ENCODE measurements around the gene COX7A1. TPM values are rescaled to one million over a fixed set of nuclear protein-coding genes. Genes with fewer than 3 reads are reported as not detected.
"Not testable (repeated sequence)": the region's sequence is repeated elsewhere in the genome, so short reads cannot be mapped to it uniquely, and the experiment has no call there.

COX7A1 gene
- total RNA-seq, 1 experiment from 2014 or later = not detected

GRCh38 chr19:36173846-36174245 lies 21.6 kb upstream of the COX7A1 start:
- H3K4me3 ChIP-seq (ENCODE audit: low read depth, low read length, poor library complexity, severe bottlenecking); CTCF ChIA-PET; H3K9me3 ChIP-seq (ENCODE audit: low read depth, low read length, poor library complexity, severe bottlenecking); H3K27ac ChIP-seq (ENCODE audit: low read depth, low read length, poor library complexity, severe bottlenecking); H3K27me3 ChIP-seq (replicated peaks; ENCODE audit: insufficient read depth, low read depth, low read length, poor library complexity); POLR2A ChIA-PET (ENCODE audit: low non-redundant PET); DNase-seq (ENCODE audit: low spot score); H3K36me3 ChIP-seq (ENCODE audit: insufficient read depth, low read length, poor library complexity, severe bottlenecking); BruUV-seq (replicated peaks): not testable (repeated sequence)
- H3K4me1 ChIP-seq (ENCODE audit: insufficient read depth, low read length, poor library complexity, severe bottlenecking) = peaks cover 11% of the 10 kb centered on the region
- intact Hi-C loops (cut with micrococcal nuclease; ENCODE audit: unreplicated experiment) = loop anchor here (10.0 kb wide), 1 partner anchor 109 kb away; no protein-coding TSS in a partner anchor

GRCh38 chr19:36172852-36173251 lies 20.6 kb upstream of the COX7A1 start:
- no TSS peak for BruUV-seq (replicated peaks)
- no peaks in the 10 kb centered on the region for H3K36me3 ChIP-seq (ENCODE audit: insufficient read depth, low read length, poor library complexity, severe bottlenecking)
- peaks cover 13% of the 10 kb centered on the region for H3K4me1 ChIP-seq (ENCODE audit: insufficient read depth, low read length, poor library complexity, severe bottlenecking)
- DNase-seq (ENCODE audit: low spot score) = no peak
- H3K4me3 ChIP-seq (ENCODE audit: low read depth, low read length, poor library complexity, severe bottlenecking) = no peak overlapping the region
- no peaks in the 10 kb centered on the region for H3K27me3 ChIP-seq (replicated peaks; ENCODE audit: insufficient read depth, low read depth, low read length, poor library complexity)
- no peaks in the 10 kb centered on the region for H3K9me3 ChIP-seq (ENCODE audit: low read depth, low read length, poor library complexity, severe bottlenecking)
- ChIA-PET CTCF (no interaction called here), POLR2A (ENCODE audit: low non-redundant PET) (no interaction called here)
- intact Hi-C loops (cut with micrococcal nuclease; ENCODE audit: unreplicated experiment) = loop anchor here (10.0 kb wide), 1 partner anchor 108 kb away; no protein-coding TSS in a partner anchor
- TF ChIP-seq CTCF (conservative IDR thresholded peaks at IDR 0.05; ENCODE audit: low read depth, low read length) (no peak), EZH2 (IDR thresholded peaks at IDR 0.05; ENCODE audit: borderline replicate concordance, low read depth, low read length, poor library complexity, severe bottlenecking) (no peak)
- no peak overlapping the region for H3K27ac ChIP-seq (ENCODE audit: low read depth, low read length, poor library complexity, severe bottlenecking)

GRCh38 chr19:36169084-36169760 lies 17.0 kb upstream of the COX7A1 start:
- POLR2A ChIA-PET (ENCODE audit: low non-redundant PET) = no interaction called here
- no peaks in the 10 kb centered on the region for H3K27me3 ChIP-seq (replicated peaks; ENCODE audit: insufficient read depth, low read depth, low read length, poor library complexity)
- H3K9me3 ChIP-seq (ENCODE audit: low read depth, low read length, poor library complexity, severe bottlenecking) = no peaks in the 10 kb centered on the region
- DNase-seq (ENCODE audit: low spot score) = peak; percentile 91
- peak overlapping the region; percentile 68 for H3K27ac ChIP-seq (ENCODE audit: low read depth, low read length, poor library complexity, severe bottlenecking)
- H3K36me3 ChIP-seq (ENCODE audit: insufficient read depth, low read length, poor library complexity, severe bottlenecking) = no peaks in the 10 kb centered on the region
- no peak overlapping the region for H3K4me3 ChIP-seq (ENCODE audit: low read depth, low read length, poor library complexity, severe bottlenecking)
- no TSS peak for BruUV-seq (replicated peaks)
- peaks cover 13% of the 10 kb centered on the region for H3K4me1 ChIP-seq (ENCODE audit: insufficient read depth, low read length, poor library complexity, severe bottlenecking)
- TF ChIP-seq EZH2 (IDR thresholded peaks at IDR 0.05; ENCODE audit: borderline replicate concordance, low read depth, low read length, poor library complexity, severe bottlenecking) (no peak), CTCF (conservative IDR thresholded peaks at IDR 0.05; ENCODE audit: low read depth, low read length) (no peak)
- CTCF ChIA-PET = interaction anchor here (0.5 to 1.4 kb wide), 4 partner anchors 41 to 287 kb away, joined by 3 to 21 read pairs (median 4); no protein-coding TSS in a partner anchor
- intact Hi-C loops (cut with micrococcal nuclease; ENCODE audit: unreplicated experiment) = no loop called here

- TF ChIP-seq CTCF (conservative IDR thresholded peaks at IDR 0.05; ENCODE audit: low read depth, low read length) = no peak
- no peak for TF ChIP-seq EZH2 (IDR thresholded peaks at IDR 0.05; ENCODE audit: borderline replicate concordance, low read depth, low read length, poor library complexity, severe bottlenecking)
- POLR2A ChIA-PET (ENCODE audit: low non-redundant PET) = no interaction called here
- intact Hi-C loops (cut with micrococcal nuclease; ENCODE audit: unreplicated experiment) = no loop called here
- no peaks in the 10 kb centered on the region for H3K36me3 ChIP-seq (ENCODE audit: insufficient read depth, low read length, poor library complexity, severe bottlenecking)
- DNase-seq (ENCODE audit: low spot score) = no peak
- BruUV-seq (replicated peaks) = no TSS peak
- H3K27ac ChIP-seq (ENCODE audit: low read depth, low read length, poor library complexity, severe bottlenecking) = no peak overlapping the region
- H3K27me3 ChIP-seq (replicated peaks; ENCODE audit: insufficient read depth, low read depth, low read length, poor library complexity) = no peaks in the 10 kb centered on the region
- peaks cover 2% of the 10 kb centered on the region for H3K4me1 ChIP-seq (ENCODE audit: insufficient read depth, low read length, poor library complexity, severe bottlenecking)
- no peak overlapping the region for H3K4me3 ChIP-seq (ENCODE audit: low read depth, low read length, poor library complexity, severe bottlenecking)
- CTCF ChIA-PET = no interaction called here
- H3K9me3 ChIP-seq (ENCODE audit: low read depth, low read length, poor library complexity, severe bottlenecking) = no peaks in the 10 kb centered on the region
Observed at GRCh38 chr19:36163813-36164212, 11.6 kb upstream of the COX7A1 start.
